Thymus (tissue), 11 donors: Measurements from ENCODE around the gene SHH. TPM values are rescaled to one million over a fixed set of nuclear protein-coding genes. Genes with fewer than 3 reads are reported as not detected.
"Not testable (repeated sequence)": the region's sequence is repeated elsewhere in the genome, so short reads cannot be mapped to it uniquely, and the experiment has no call there.

Experiments used
- DNase-seq, 9 donors: peaks; one replicate each; pipeline ENCODE4 v3.0.0-alpha.2; 2013; ENCODE audit warnings: low spot score in 9 of 9, low read depth in 6 of 9, missing footprints in 1 of 9
- H3K27ac ChIP-seq, 2 donors: one replicate each; pipeline ENCODE4 v1.5.1; 2013; ENCODE audit warnings: control low read depth in 1 of 2, low read depth in 1 of 2, low read length in 1 of 2, mild to moderate bottlenecking in 1 of 2, moderate library complexity in 1 of 2
- H3K27me3 ChIP-seq, 2 donors: one replicate each; pipeline ENCODE4 v1.5.1; 2013; ENCODE audit warnings: low read length in 1 of 2; ENCODE audit not compliant: control insufficient read depth in 2 of 2, insufficient read depth in 1 of 2
- H3K36me3 ChIP-seq, 2 donors: one replicate each; pipeline ENCODE4 v1.5.1; 2013; ENCODE audit warnings: low read length in 1 of 2, mild to moderate bottlenecking in 1 of 2, moderate library complexity in 1 of 2; ENCODE audit not compliant: control insufficient read depth in 2 of 2, insufficient read depth in 2 of 2
- H3K4me1 ChIP-seq, 2 donors: one replicate each; pipeline ENCODE4 v1.5.1; 2013; ENCODE audit warnings: low read length in 2 of 2; ENCODE audit not compliant: control insufficient read depth in 2 of 2, insufficient read depth in 2 of 2
- H3K4me3 ChIP-seq, 2 donors: one replicate each; pipeline ENCODE4 v1.5.1; 2013; ENCODE audit warnings: low read length in 2 of 2, control low read depth in 1 of 2, mild to moderate bottlenecking in 1 of 2
- H3K9me3 ChIP-seq, 2 donors: one replicate each; pipeline ENCODE4 v1.5.1; 2013; ENCODE audit warnings: low read length in 1 of 2, mild to moderate bottlenecking in 1 of 2; ENCODE audit not compliant: control insufficient read depth in 2 of 2, insufficient read depth in 1 of 2
- WGBS: extraction: QIAGEN DNeasy Blood & Tissue Kit; methylation state at CpG from one replicate; pipeline ENCODE4 v1.1.7; 2013; 5-methylcytosine and 5-hydroxymethylcytosine counted together
- polyA plus RNA-seq: library from polyadenylated mRNA; stranded (reverse); fragments of 200-250 nt; gene quantifications from one replicate; pipeline ENCODE4 v1.2.3, GENCODE V29; 2013
- total RNA-seq: library from RNA; stranded (reverse); fragments of 120-200 nt; gene quantifications from one replicate; pipeline ENCODE4 v1.2.4, GENCODE V29; 2013
- donor health status: healthy.

The SHH gene
- total and polyA plus RNA-seq, 2 donors: 0.05 to 0.09 TPM

DNA sequence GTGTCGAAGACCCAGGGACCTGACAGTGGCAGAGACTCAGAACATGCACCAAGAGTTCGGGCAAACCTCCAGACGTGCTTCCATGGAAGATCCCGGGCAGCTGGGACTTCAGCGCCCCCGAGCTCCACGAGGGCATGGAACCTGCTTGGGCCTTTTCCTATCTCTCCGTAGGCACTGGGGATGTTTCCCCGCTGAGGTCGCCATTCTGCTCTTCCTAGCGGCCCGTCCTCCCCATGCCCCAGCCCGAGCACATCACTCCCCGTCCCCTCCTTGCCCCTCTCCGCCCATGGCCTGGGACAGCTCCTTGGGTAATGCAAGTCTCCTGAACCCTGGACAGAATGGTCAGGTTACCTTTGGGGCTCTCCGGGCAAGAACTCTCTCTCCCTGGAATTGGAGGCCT, 32.3 kb upstream of the SHH start:
- Histone ChIP-seq H3K27me3 (no peaks in the 10 kb centered on the region), H3K27ac (no peak overlapping the region), H3K36me3 (no peaks in the 10 kb centered on the region), H3K4me3 (no peak overlapping the region), H3K4me1 (no peaks in the 10 kb centered on the region), H3K9me3 (no peaks in the 10 kb centered on the region)
- DNase-seq: no peak
- 96% methylated on average over 16 of the region's 16 CpGs for WGBS

DNA sequence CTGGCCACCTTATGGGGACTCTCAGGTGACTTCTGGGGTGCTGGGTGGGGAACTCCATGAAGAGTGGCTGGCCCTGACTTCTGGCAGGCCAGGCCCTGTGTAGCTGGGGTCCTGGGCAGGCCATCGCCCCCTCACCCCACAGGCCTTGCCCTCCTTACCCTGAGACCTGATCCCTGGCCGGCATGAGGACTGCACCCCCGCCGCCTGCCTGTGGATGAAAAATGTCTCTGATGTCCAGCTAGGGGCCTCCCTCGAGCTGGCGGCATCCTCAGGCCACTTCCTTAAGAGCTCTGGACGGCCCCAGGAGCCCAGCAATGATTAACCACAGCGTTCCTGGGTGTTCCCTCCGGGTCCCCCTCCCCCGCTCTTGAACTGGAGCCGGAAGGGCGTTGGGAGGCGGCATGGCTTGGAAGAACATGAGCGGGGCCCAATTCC, 31.8 kb upstream of the SHH start:
- Histone ChIP-seq H3K27me3 (no peaks in the 10 kb centered on the region), H3K27ac (no peak overlapping the region), H3K4me3 (no peak overlapping the region), H3K36me3 (no peaks in the 10 kb centered on the region), H3K9me3 (no peaks in the 10 kb centered on the region), H3K4me1 (no peaks in the 10 kb centered on the region)
- no peak for DNase-seq
- 82% methylated on average over 14 of the region's 14 CpGs for WGBS

DNA sequence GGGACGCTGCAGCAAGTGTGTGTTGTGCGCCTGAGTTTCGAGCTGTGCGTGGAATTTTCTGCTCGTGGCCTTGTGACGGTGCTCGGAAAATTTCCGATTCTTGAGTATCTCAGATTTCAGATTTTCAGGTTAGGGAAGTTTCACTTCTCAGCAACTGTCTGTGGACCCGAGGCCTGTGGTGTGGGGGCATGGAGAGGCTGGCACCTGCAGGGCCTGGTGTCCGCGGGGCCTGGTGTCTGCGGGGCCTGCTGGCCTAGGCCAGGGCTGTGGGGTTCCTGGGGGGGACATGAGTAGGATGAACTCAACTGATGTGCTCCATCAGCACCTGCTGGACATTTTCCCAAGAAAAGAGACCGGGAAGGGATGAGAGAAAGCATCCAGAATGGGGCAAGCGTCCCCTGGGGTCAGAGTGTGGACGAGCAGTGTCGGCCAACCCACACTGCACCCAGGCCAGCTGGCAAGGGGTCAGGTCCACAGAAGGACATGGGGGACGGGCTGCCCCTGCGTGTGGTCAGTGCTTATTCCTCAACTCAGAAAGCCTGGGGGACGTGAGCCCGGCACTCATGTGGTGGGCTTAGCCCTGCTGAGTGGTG, 31.3 kb upstream of the SHH start:
- Histone ChIP-seq H3K27me3 (no peaks in the 10 kb centered on the region), H3K27ac (no peak overlapping the region), H3K36me3 (no peaks in the 10 kb centered on the region), H3K9me3 (no peaks in the 10 kb centered on the region), H3K4me3 (no peak overlapping the region), H3K4me1 (no peaks in the 10 kb centered on the region)
- WGBS: 96% methylated on average over 20 of the region's 20 CpGs
- DNase-seq: no peak

DNA sequence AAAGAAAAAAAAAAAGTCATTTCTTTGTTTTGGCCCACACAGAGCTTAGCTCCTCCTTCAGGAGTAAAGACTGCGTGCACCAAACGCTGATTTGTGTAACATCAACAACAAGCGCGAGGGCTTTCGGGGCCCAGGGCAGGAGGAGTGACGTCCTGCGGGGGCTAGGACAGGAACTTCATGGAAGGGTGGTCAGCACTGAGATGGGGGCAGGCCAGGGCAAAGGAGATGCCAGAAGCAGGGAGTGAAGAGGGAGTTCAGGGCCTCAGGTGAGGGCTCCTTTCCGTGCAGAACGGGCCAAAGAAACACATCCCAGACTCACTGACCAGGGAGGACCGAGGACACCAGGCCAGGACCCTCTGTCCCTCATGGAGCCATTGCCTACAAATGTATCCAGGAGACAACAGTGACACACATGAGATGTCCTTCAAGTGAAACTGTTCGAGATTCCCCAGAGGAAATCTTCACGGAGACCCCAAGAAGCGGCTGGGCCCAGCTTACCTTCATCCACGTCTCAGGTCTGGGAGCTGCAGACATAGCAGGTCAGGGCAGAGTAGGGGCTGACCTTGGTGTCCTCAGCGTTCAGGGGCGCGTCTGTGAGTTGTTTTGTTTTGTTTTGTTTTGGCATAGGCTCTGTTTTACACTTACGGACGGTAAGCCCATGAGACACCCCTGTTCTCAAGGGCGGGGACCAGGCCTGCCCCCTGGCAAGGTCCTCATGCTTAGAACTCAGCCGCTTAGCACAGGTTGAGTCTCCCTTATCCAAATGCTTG, 30.4 kb upstream of the SHH start:
- 86% methylated on average over 21 of the region's 21 CpGs for WGBS
- H3K4me3 ChIP-seq: no peak overlapping the region
- H3K4me1 ChIP-seq: no peaks in the 10 kb centered on the region
- no peaks in the 10 kb centered on the region for H3K36me3 ChIP-seq
- H3K27ac ChIP-seq: no peak overlapping the region
- no peak for DNase-seq
- no peaks in the 10 kb centered on the region for H3K27me3 ChIP-seq
- H3K9me3 ChIP-seq: no peaks in the 10 kb centered on the region

DNA sequence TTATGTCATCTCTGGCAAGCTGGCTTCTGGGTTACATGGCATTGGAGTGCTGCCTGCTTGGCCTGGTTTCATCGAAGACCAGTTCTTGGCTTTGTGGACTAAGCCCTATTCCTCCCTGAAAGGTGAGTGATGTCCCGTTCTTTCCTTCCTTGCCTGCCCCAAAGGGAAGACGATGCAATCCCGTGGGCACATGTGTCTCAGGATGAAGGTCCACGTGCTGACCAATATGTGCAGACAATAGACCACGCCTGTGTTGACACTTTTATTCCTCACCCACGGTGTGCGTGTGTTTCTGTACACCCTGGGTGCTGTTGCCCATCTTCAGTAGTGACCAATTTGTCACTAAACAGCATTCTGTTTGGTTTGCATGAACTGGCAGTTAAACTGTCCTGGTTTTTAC, 28.6 kb upstream of the SHH start:
- no peak overlapping the region for H3K27ac ChIP-seq
- no peaks in the 10 kb centered on the region for H3K4me1 ChIP-seq
- H3K27me3 ChIP-seq: no peaks in the 10 kb centered on the region
- WGBS: 96% methylated on average over 8 of the region's 8 CpGs
- H3K36me3 ChIP-seq: no peaks in the 10 kb centered on the region
- no peaks in the 10 kb centered on the region for H3K9me3 ChIP-seq
- no peak overlapping the region for H3K4me3 ChIP-seq
- DNase-seq: no peak

DNA sequence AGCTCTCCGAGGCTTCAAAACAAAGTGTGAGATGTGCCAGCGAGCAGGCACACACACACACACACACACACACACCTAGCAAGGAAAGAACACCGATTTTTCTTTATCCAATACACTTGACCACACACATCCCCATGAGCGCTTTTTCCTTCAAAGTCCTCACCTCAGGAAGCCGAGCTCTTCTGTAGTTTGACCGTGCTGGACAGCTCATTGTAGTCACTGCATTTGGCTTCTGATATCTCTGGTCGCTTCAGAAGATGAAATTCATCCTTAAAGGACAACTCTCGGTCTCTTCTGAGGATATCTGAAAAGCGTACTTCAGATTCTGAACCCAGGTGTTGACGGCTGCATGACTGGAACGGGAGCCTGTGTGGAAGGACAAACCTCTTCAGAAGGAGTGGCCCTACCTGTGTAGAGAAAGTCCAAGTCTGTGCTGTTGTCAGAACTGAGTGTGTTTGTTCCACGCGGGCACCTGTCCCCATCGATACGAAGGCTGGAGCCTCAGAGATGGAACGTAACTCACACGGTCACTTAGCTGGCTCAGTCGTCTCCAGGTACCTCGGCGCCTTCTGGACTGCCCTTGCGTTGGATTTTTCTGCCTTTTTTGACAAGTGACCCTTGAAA, 28.1 kb upstream of the SHH start:
- no peak for DNase-seq
- Histone ChIP-seq H3K27ac (no peak overlapping the region), H3K27me3 (peaks cover 0 to 2% of the 10 kb centered on the region in 2 donors), H3K9me3 (no peaks in the 10 kb centered on the region), H3K4me1 (no peaks in the 10 kb centered on the region), H3K36me3 (no peaks in the 10 kb centered on the region), H3K4me3 (no peak overlapping the region)
- WGBS: 90% methylated on average over 21 of the region's 21 CpGs

DNA sequence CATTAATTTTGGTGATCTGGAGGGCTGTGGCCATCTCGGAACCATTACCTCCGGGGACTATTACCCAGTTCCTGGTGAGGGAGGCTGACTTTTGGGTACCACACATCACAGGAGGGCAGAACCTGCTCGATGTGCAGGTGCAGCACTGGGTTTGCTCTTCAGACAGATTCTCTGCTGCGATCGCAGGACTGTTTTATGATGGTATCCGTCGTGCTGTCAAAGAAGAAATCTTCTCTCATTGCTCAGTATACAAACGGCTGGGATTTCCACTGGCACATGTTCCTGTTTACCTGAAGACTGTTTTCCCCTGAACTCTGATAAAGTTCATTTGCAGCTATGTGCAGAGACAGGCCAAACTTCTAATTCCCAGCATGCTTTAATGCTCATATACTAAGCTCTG, 27.2 kb upstream of the SHH start:
- H3K4me1 ChIP-seq: no peaks in the 10 kb centered on the region
- no peak for DNase-seq
- H3K36me3 ChIP-seq: no peaks in the 10 kb centered on the region
- 86% methylated on average over 8 of the region's 8 CpGs for WGBS
- no peak overlapping the region for H3K4me3 ChIP-seq
- H3K27me3 ChIP-seq: peaks cover 0 to 2% of the 10 kb centered on the region in 2 donors
- no peak overlapping the region for H3K27ac ChIP-seq
- H3K9me3 ChIP-seq: no peaks in the 10 kb centered on the region

DNA sequence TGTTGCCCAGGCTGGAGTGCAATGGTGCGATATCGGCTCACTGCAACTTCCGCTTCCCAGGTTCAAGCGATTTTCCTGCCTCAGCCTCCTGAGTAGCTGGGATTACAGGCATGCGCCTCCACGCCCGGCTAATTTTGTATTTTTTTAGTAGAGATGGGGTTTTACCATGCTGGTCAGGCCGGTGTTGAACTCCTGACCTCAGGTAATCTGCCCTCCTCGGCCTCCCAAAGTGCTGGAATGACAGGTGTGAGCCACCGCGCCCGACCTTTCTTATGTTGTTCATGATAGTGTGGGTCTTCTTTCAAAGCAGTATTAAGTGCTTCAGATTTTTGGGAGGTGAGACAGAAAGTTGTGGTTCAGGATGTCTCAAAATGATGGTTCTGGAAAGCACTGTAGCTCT, 26.0 kb upstream of the SHH start:
- H3K4me1 ChIP-seq, DNase-seq, H3K4me3 ChIP-seq, H3K27ac ChIP-seq, H3K9me3 ChIP-seq, H3K36me3 ChIP-seq, H3K27me3 ChIP-seq: not testable (repeated sequence)
- WGBS: 96% methylated on average over 12 of the region's 12 CpGs

DNA sequence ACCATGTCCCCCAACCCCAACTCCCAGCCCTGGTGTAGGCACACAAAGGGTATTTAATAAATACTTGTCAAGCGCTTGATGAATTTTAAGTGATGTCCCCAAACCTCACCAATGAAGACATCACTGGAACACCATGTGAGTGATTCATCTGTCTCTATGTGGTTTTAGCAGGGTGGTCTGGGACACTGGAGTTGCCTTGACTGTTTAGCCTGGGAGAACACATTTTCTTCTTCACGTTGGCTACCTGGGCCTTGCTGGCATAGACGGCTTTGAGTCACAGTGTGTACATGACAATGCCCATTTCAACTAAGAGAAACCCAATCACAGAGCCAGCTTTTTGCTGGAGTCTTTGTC, 24.8 kb upstream of the SHH start:
- Histone ChIP-seq H3K36me3 (no peaks in the 10 kb centered on the region), H3K27ac (no peak overlapping the region), H3K4me3 (no peak overlapping the region), H3K27me3 (peaks cover 2 to 4% of the 10 kb centered on the region in 2 donors), H3K9me3 (no peaks in the 10 kb centered on the region), H3K4me1 (no peaks in the 10 kb centered on the region)
- no peak for DNase-seq
- 96% methylated on average over 3 of the region's 3 CpGs for WGBS
